Neural cell (in vitro differentiated cells): ENCODE data around the gene PLXDC2. TPM values are rescaled to one million over a fixed set of nuclear protein-coding genes. Genes with fewer than 3 reads are reported as not detected.

ENCODE experiments used
- H2AFZ ChIP-seq: fragments of 200-600, 300-800 bp; sonication (generic), shearing (Covaris generic); 2 replicates; pipeline ENCODE4 v1.6.0; 2014; ENCODE audit warnings: low read depth, mild to moderate bottlenecking, antibody characterized with exemption, low read length, moderate library complexity
- H3F3A ChIP-seq: fragments of 200-600 bp; shearing (Covaris generic); 2 replicates; pipeline ENCODE4 v1.6.1; 2016; ENCODE audit warnings: mild to moderate bottlenecking, moderate library complexity, mixed read lengths, antibody characterized with exemption, low read length; ENCODE audit not compliant: insufficient read depth, poor library complexity, severe bottlenecking
- H3K27ac ChIP-seq: fragments of 200-600, 300-800 bp; sonication (generic), shearing (Covaris generic); 2 replicates; pipeline ENCODE4 v1.5.1; 2014; ENCODE audit warnings: mild to moderate bottlenecking, low read length, moderate library complexity
- H3K27me3 ChIP-seq: fragments of 300-800, 200-600 bp; sonication (generic), shearing (Covaris generic); 2 replicates; pipeline ENCODE4 v1.6.0; 2014; ENCODE audit warnings: mild to moderate bottlenecking, low read depth, low read length, moderate library complexity; ENCODE audit not compliant: insufficient read depth
- H3K36me3 ChIP-seq: fragments of 300-800, 200-600 bp; sonication (generic), shearing (Covaris generic); 2 replicates; pipeline ENCODE4 v1.5.1; 2014; ENCODE audit warnings: mild to moderate bottlenecking, antibody characterized with exemption, low read length, moderate library complexity; ENCODE audit not compliant: insufficient read depth
- H3K4me2 ChIP-seq: fragments of 300-800, 200-600 bp; sonication (generic), shearing (Covaris generic); 2 replicates; pipeline ENCODE4 v1.6.0; 2014; ENCODE audit warnings: mild to moderate bottlenecking, low read length
- H3K4me3 ChIP-seq: fragments of 300-800, 200-600 bp; sonication (generic), shearing (Covaris generic); 2 replicates; pipeline ENCODE4 v1.5.1; 2014; ENCODE audit warnings: mild to moderate bottlenecking, low read length, moderate library complexity
- H3K79me2 ChIP-seq: fragments of 200-600 bp; shearing (Covaris generic); replicated peaks from 2 replicates; pipeline ENCODE4 v1.6.0; 2014; ENCODE audit warnings: mild to moderate bottlenecking, low read length, moderate library complexity; ENCODE audit not compliant: insufficient read depth
- H3K9ac ChIP-seq: fragments of 300-800, 200-600 bp; sonication (generic), shearing (Covaris generic); 2 replicates; pipeline ENCODE4 v1.6.1; 2016; ENCODE audit warnings: mild to moderate bottlenecking, low read length, mixed read lengths
- H3K9me2 ChIP-seq: fragments of 200-600 bp; shearing (Covaris generic); 2 replicates; pipeline ENCODE4 v1.6.1; 2016; ENCODE audit warnings: mild to moderate bottlenecking, low read length, mixed read lengths; ENCODE audit not compliant: insufficient read depth
- H3K9me3 ChIP-seq: fragments of 200-600, 300-800 bp; sonication (generic), shearing (Covaris generic); 2 replicates; pipeline ENCODE4 v1.6.1; 2016; ENCODE audit warnings: mild to moderate bottlenecking, mixed run types, low read length, moderate library complexity, mixed read lengths
- H4K20me1 ChIP-seq: fragments of 200-600 bp; shearing (Covaris generic); 2 replicates; pipeline ENCODE4 v1.6.1; 2016; ENCODE audit warnings: mild to moderate bottlenecking, mixed run types; ENCODE audit not compliant: insufficient read depth
- EP300 ChIP-seq: fragments of 450-650 bp; conservative IDR thresholded peaks from 2 replicates; pipeline ENCODE4 v1.6.1; 2014; ENCODE audit warnings: antibody characterized with exemption, mild to moderate bottlenecking, moderate library complexity; ENCODE audit not compliant: poor library complexity, severe bottlenecking
- EZH2 ChIP-seq: fragments of 200-600, 300-800 bp; shearing (Covaris generic), sonication (generic); IDR thresholded peaks from 2 replicates; pipeline ENCODE4 v1.6.1; 2014; ENCODE audit warnings: antibody characterized with exemption, low read length, borderline replicate concordance, mild to moderate bottlenecking; ENCODE audit not compliant: insufficient read depth, poor library complexity, severe bottlenecking
- MXI1 ChIP-seq: fragments of 450-650 bp; conservative IDR thresholded peaks from 2 replicates; pipeline ENCODE4 v1.6.1; 2014; ENCODE audit warnings: antibody characterized with exemption, mild to moderate bottlenecking; ENCODE audit not compliant: poor library complexity, severe bottlenecking
- POLR2AphosphoS5 ChIP-seq: IDR thresholded peaks from 2 replicates; pipeline ENCODE4 v1.6.1; 2012
- RAD21 ChIP-seq: fragments of 450-650 bp; conservative IDR thresholded peaks from 2 replicates; pipeline ENCODE4 v1.6.1; 2014; ENCODE audit warnings: antibody characterized with exemption, mild to moderate bottlenecking, moderate library complexity
- SMC3 ChIP-seq: fragments of 450-650 bp; conservative IDR thresholded peaks from 2 replicates; pipeline ENCODE4 v1.6.1; 2014; ENCODE audit warnings: antibody characterized with exemption, mild to moderate bottlenecking, moderate library complexity; ENCODE audit not compliant: poor library complexity
- TAF1 ChIP-seq: IDR thresholded peaks from 2 replicates; pipeline ENCODE4 v1.6.1; 2012; ENCODE audit warnings: low read depth
- polyA plus RNA-seq: library from polyadenylated mRNA; depleted of rRNA; stranded (reverse); fragments of >200 nt; gene quantifications from 2 replicates; pipeline ENCODE4 v1.2.3, GENCODE V29; 2014
- TF ChIP-seq, protein P1 (sequence below): fragments of 450-650 bp; IDR thresholded peaks from 2 replicates; pipeline ENCODE4 v1.5.1; 2014; ENCODE audit warnings: antibody characterized with exemption, mild to moderate bottlenecking, moderate library complexity; ENCODE audit not compliant: poor library complexity, severe bottlenecking
- TF ChIP-seq, protein P2 (sequence below): IDR thresholded peaks from 2 replicates; pipeline ENCODE4 v1.6.1; 2012; ENCODE audit warnings: borderline replicate concordance

The PLXDC2 gene
- polyA plus RNA-seq, 1 donor from 2014 or later: 2.3 TPM

DNA sequence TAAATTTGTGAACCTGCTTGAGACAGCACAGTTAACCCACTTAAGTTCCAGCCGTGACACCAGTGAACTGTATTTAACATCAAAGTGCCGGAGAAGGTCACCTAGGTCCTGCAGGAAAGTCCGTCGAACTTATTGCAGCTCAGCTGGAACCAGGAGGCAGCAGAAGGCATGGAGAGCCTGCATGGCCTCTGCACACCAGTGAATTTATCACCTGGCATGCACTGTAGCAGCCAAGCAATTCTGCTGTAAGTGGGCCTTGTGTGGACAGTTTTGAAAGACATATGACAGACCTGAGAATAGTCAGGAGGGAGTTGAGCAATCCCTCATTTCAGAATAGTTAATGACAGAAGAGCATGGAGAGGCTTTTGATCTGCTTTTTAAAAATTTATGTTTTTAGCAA, 108.8 kb downstream of the PLXDC2 start:
- H3K4me3 ChIP-seq: no peak overlapping the region
- no peak overlapping the region for H3K27ac ChIP-seq
- H2AFZ ChIP-seq: no peak overlapping the region
- peaks cover 6% of the 10 kb centered on the region for H3F3A ChIP-seq
- no peaks in the 10 kb centered on the region for H3K36me3 ChIP-seq
- no peaks in the 10 kb centered on the region for H3K27me3 ChIP-seq
- H3K79me2 ChIP-seq: no peaks in the 10 kb centered on the region
- H3K4me2 ChIP-seq: no peak overlapping the region
- H3K9me2 ChIP-seq: no peaks in the 10 kb centered on the region
- TF ChIP-seq, protein P1, sequence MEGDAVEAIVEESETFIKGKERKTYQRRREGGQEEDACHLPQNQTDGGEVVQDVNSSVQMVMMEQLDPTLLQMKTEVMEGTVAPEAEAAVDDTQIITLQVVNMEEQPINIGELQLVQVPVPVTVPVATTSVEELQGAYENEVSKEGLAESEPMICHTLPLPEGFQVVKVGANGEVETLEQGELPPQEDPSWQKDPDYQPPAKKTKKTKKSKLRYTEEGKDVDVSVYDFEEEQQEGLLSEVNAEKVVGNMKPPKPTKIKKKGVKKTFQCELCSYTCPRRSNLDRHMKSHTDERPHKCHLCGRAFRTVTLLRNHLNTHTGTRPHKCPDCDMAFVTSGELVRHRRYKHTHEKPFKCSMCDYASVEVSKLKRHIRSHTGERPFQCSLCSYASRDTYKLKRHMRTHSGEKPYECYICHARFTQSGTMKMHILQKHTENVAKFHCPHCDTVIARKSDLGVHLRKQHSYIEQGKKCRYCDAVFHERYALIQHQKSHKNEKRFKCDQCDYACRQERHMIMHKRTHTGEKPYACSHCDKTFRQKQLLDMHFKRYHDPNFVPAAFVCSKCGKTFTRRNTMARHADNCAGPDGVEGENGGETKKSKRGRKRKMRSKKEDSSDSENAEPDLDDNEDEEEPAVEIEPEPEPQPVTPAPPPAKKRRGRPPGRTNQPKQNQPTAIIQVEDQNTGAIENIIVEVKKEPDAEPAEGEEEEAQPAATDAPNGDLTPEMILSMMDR: no peak
- TF ChIP-seq, protein P2, sequence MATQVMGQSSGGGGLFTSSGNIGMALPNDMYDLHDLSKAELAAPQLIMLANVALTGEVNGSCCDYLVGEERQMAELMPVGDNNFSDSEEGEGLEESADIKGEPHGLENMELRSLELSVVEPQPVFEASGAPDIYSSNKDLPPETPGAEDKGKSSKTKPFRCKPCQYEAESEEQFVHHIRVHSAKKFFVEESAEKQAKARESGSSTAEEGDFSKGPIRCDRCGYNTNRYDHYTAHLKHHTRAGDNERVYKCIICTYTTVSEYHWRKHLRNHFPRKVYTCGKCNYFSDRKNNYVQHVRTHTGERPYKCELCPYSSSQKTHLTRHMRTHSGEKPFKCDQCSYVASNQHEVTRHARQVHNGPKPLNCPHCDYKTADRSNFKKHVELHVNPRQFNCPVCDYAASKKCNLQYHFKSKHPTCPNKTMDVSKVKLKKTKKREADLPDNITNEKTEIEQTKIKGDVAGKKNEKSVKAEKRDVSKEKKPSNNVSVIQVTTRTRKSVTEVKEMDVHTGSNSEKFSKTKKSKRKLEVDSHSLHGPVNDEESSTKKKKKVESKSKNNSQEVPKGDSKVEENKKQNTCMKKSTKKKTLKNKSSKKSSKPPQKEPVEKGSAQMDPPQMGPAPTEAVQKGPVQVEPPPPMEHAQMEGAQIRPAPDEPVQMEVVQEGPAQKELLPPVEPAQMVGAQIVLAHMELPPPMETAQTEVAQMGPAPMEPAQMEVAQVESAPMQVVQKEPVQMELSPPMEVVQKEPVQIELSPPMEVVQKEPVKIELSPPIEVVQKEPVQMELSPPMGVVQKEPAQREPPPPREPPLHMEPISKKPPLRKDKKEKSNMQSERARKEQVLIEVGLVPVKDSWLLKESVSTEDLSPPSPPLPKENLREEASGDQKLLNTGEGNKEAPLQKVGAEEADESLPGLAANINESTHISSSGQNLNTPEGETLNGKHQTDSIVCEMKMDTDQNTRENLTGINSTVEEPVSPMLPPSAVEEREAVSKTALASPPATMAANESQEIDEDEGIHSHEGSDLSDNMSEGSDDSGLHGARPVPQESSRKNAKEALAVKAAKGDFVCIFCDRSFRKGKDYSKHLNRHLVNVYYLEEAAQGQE: no peak
- TF ChIP-seq EP300: no peak
- TF ChIP-seq MXI1: no peak
- TF ChIP-seq SMC3: no peak
- TF ChIP-seq POLR2AphosphoS5: no peak
- TF ChIP-seq RAD21: no peak
- no peak for TF ChIP-seq EZH2
- no peak for TF ChIP-seq TAF1
- H4K20me1 ChIP-seq: no peaks in the 10 kb centered on the region
- H3K9me3 ChIP-seq: no peaks in the 10 kb centered on the region
- H3K9ac ChIP-seq: no peak overlapping the region

DNA sequence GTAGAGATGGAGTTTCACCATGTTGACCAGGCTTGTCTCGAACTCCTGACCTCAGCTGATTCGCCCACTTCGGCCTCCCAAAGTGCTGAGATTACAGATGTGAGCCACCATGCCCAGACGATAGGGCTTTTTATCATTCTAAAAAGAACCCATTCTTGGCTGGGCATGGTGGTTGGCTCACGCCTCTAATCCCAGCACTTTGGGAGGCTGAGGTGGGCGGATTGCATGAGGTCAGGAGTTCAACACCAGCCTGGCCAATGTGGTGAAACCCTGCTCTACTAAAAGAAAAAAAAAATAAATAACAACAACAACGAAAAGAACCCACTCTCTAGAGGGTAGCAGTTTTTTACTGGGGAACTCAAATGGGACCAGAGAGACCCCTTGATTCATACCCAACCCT, 112.7 kb downstream of the PLXDC2 start:
- no peak overlapping the region for H2AFZ ChIP-seq
- TF ChIP-seq POLR2AphosphoS5 (no peak), MXI1 (no peak), SMC3 (no peak), TAF1 (no peak), RAD21 (no peak), EZH2 (no peak), EP300 (no peak)
- TF ChIP-seq, protein P1: no peak
- TF ChIP-seq, protein P2: no peak
- H3K27me3 ChIP-seq: no peaks in the 10 kb centered on the region
- no peak overlapping the region for H3K9ac ChIP-seq
- no peaks in the 10 kb centered on the region for H4K20me1 ChIP-seq
- no peak overlapping the region for H3K27ac ChIP-seq
- H3K4me2 ChIP-seq: no peak overlapping the region
- no peaks in the 10 kb centered on the region for H3K36me3 ChIP-seq
- H3K9me2 ChIP-seq: no peaks in the 10 kb centered on the region
- H3K9me3 ChIP-seq: no peaks in the 10 kb centered on the region
- no peaks in the 10 kb centered on the region for H3K79me2 ChIP-seq
- peaks cover 6% of the 10 kb centered on the region for H3F3A ChIP-seq
- no peak overlapping the region for H3K4me3 ChIP-seq
